H1 (cell line): ENCODE data around the gene ZBTB38. TPM values are rescaled to one million over a fixed set of nuclear protein-coding genes. Genes with fewer than 3 reads are reported as not detected.

Experiments
- CTCF ChIA-PET: fragments of 300-600 bp; sonication (Branson Sonifier 250); formaldehyde crosslinking; loops from one replicate; lab custom pipeline; 2021; ENCODE audit not compliant: partially characterized antibody; lab: Charles Lee
- POLR2A ChIA-PET: fragments of 300-600 bp; sonication (Branson Sonifier 250); formaldehyde crosslinking; loops from one replicate; lab custom pipeline; 2021; ENCODE audit warnings: inconsistent platforms; ENCODE audit not compliant: partially characterized antibody; lab: Charles Lee
- DNase-seq, 2 experiments: peaks; one replicate each; pipeline versions ENCODE4 v3.0.0 to v3.0.0-alpha.2; 2010 to 2022; ENCODE audit warnings: low spot score in 2 of 2, low read depth in 1 of 2, mixed read lengths in 1 of 2
- FAIRE-seq: peaks from 2 replicates; lab custom pipeline; 2011; peaks lifted over from hg19 to GRCh38; lab: Jason Lieb, UNC
- H2AFZ ChIP-seq: 2 replicates; pipeline ENCODE4 v1.8.1; 2012; ENCODE audit warnings: low read length, inconsistent platforms
- H2AK5ac ChIP-seq: 2 replicates; pipeline ENCODE4 v1.6.1; 2013; ENCODE audit warnings: low read depth, low read length
- H2BK120ac ChIP-seq: replicated peaks from 2 replicates; pipeline ENCODE3; 2013; ENCODE audit warnings: low read depth, low read length, inconsistent platforms
- H2BK12ac ChIP-seq: 2 replicates; pipeline ENCODE4 v1.6.1; 2013; ENCODE audit warnings: low read depth, low read length
- H2BK15ac ChIP-seq: 2 replicates; pipeline ENCODE4 v1.6.1; 2013; ENCODE audit warnings: low read length
- H2BK20ac ChIP-seq: 2 replicates; pipeline ENCODE4 v1.6.1; 2013; ENCODE audit warnings: low read length
- H2BK5ac ChIP-seq: 2 replicates; pipeline ENCODE4 v1.6.1; 2013; ENCODE audit warnings: low read depth, low read length
- H3K14ac ChIP-seq: 2 replicates; pipeline ENCODE4 v1.6.1; 2013; ENCODE audit warnings: inconsistent platforms; ENCODE audit not compliant: insufficient read length
- H3K18ac ChIP-seq: 2 replicates; pipeline ENCODE4 v1.6.1; 2013; ENCODE audit warnings: low read length; ENCODE audit errors: extremely low read depth
- H3K23ac ChIP-seq: 2 replicates; pipeline ENCODE4 v1.6.1; 2013; ENCODE audit warnings: inconsistent platforms; ENCODE audit not compliant: insufficient read length
- H3K23me2 ChIP-seq: 2 replicates; pipeline ENCODE4 v1.6.1; 2013; ENCODE audit warnings: low read depth, low read length
- H3K27ac ChIP-seq: 2 replicates; pipeline ENCODE4 v1.6.1; 2011; ENCODE audit warnings: low read depth, low read length, inconsistent platforms
- H3K27me3 ChIP-seq, 4 experiments: replicated peaks in 1 of 4; 1 replicate in 1 of 4; 2 replicates in 3 of 4; pipeline versions ENCODE4 v1.6.1 to v1.8.1; 2011 to 2013; ENCODE audit warnings: low read length in 3 of 4, mild to moderate bottlenecking in 3 of 4, inconsistent platforms in 2 of 4, mixed read lengths in 2 of 4, moderate library complexity in 1 of 4; ENCODE audit not compliant: control insufficient read depth in 3 of 4, insufficient read depth in 3 of 4; ENCODE audit errors: extremely low read depth in 1 of 4
- H3K36me3 ChIP-seq, 4 experiments: 2 replicates each; pipeline versions ENCODE4 v1.6.1 to v1.8.1; 2011 to 2013; ENCODE audit warnings: mild to moderate bottlenecking in 4 of 4, low read length in 3 of 4, moderate library complexity in 2 of 4, control low read depth in 1 of 4, inconsistent platforms in 1 of 4; ENCODE audit not compliant: insufficient read depth in 4 of 4, control insufficient read depth in 2 of 4
- H3K4ac ChIP-seq: replicated peaks from 2 replicates; pipeline ENCODE3; 2013; ENCODE audit warnings: low read length, low read depth, mixed read lengths, inconsistent platforms; ENCODE audit not compliant: insufficient read length
- H3K4me1 ChIP-seq, 4 experiments: replicated peaks in 1 of 4; 1 replicate in 1 of 4; 2 replicates in 3 of 4; pipeline versions ENCODE4 v1.6.1 to v1.8.1; 2011 to 2013; ENCODE audit warnings: low read length in 3 of 4, inconsistent platforms in 2 of 4, mixed read lengths in 1 of 4; ENCODE audit not compliant: insufficient read depth in 4 of 4, control insufficient read depth in 3 of 4
- H3K4me2 ChIP-seq, 2 experiments: 2 replicates each; pipeline versions ENCODE4 v1.6.1 to v1.8.1; 2011 to 2013; ENCODE audit warnings: low read depth in 2 of 2, low read length in 2 of 2, control low read depth in 1 of 2, inconsistent platforms in 1 of 2, mild to moderate bottlenecking in 1 of 2; ENCODE audit not compliant: insufficient read depth in 1 of 2
- H3K4me3 ChIP-seq, 4 experiments: fragments of 200-600, 300-600 bp in 1 of 4; sonication (generic), shearing (Covaris generic), sonication (Bioruptor Twin) in 1 of 4; 2 replicates each; pipeline versions ENCODE4 v1.5.1 to v1.8.1; 2011 to 2016; ENCODE audit warnings: low read length in 4 of 4, low read depth in 3 of 4, control low read depth in 2 of 4, inconsistent platforms in 2 of 4, mild to moderate bottlenecking in 2 of 4, mixed read lengths in 1 of 4, moderate library complexity in 1 of 4; ENCODE audit not compliant: insufficient read depth in 2 of 4; ENCODE audit errors: extremely low read depth in 1 of 4
- H3K56ac ChIP-seq: replicated peaks from 2 replicates; pipeline ENCODE3; 2013; ENCODE audit warnings: low read depth, mild to moderate bottlenecking, mixed read lengths, low read length, inconsistent platforms; ENCODE audit not compliant: insufficient read length
- H3K79me1 ChIP-seq: 2 replicates; pipeline ENCODE4 v1.6.1; 2013; ENCODE audit warnings: low read depth, low read length, control low read depth
- H3K79me2 ChIP-seq, 2 experiments: 2 replicates each; pipeline versions ENCODE4 v1.6.1 to v1.8.1; 2012 to 2013; ENCODE audit warnings: low read length in 2 of 2, mild to moderate bottlenecking in 2 of 2, inconsistent platforms in 1 of 2; ENCODE audit not compliant: insufficient read depth in 2 of 2, control insufficient read depth in 1 of 2
- H3K9ac ChIP-seq, 4 experiments: replicated peaks in 1 of 4; 1 replicate in 1 of 4; 2 replicates in 3 of 4; pipeline versions ENCODE4 v1.6.1 to v1.8.1; 2011 to 2013; ENCODE audit warnings: low read depth in 3 of 4, low read length in 3 of 4, control low read depth in 2 of 4, mild to moderate bottlenecking in 2 of 4, moderate library complexity in 2 of 4, inconsistent platforms in 1 of 4; ENCODE audit errors: extremely low read depth in 1 of 4
- H3K9me3 ChIP-seq, 2 experiments: 2 replicates each; pipeline versions ENCODE4 v1.6.1 to v1.8.1; 2012 to 2013; ENCODE audit warnings: mild to moderate bottlenecking in 2 of 2, moderate library complexity in 2 of 2, control low read depth in 1 of 2, inconsistent platforms in 1 of 2, low read depth in 1 of 2, low read length in 1 of 2, mixed read lengths in 1 of 2; ENCODE audit not compliant: insufficient read depth in 2 of 2
- H4K20me1 ChIP-seq, 2 experiments: replicated peaks in 1 of 2; 2 replicates each; pipeline versions ENCODE3 to v1.8.1; 2011 to 2013; ENCODE audit warnings: inconsistent platforms in 2 of 2, low read length in 2 of 2, mild to moderate bottlenecking in 1 of 2; ENCODE audit not compliant: insufficient read depth in 2 of 2, control insufficient read depth in 1 of 2
- H4K5ac ChIP-seq: 2 replicates; pipeline ENCODE4 v1.6.1; 2013; ENCODE audit warnings: low read length, low read depth, mixed read lengths, inconsistent platforms; ENCODE audit not compliant: insufficient read length
- H4K8ac ChIP-seq: 2 replicates; pipeline ENCODE4 v1.8.0; 2013; ENCODE audit warnings: mild to moderate bottlenecking, moderate library complexity, low read length, inconsistent platforms; ENCODE audit not compliant: insufficient read depth; ENCODE audit errors: extremely low read depth
- H4K91ac ChIP-seq: replicated peaks from 2 replicates; pipeline ENCODE3; 2013; ENCODE audit warnings: low read length, mixed read lengths, inconsistent platforms; ENCODE audit not compliant: insufficient read length
- WGBS, 2 experiments: shearing (Covaris generic) in 1 of 2; methylation state at CpG; one replicate each; pipeline versions ENCODE4 v1.1.6 to v1.1.7; 2013 to 2015; ENCODE audit warnings: low lambda C conversion rate in 2 of 2, mixed read lengths in 2 of 2, inconsistent platforms in 1 of 2, low coverage in 1 of 2, missing lambda C conversion rate in 1 of 2; ENCODE audit not compliant: insufficient replicate concordance in 2 of 2, insufficient coverage in 1 of 2, insufficient read length in 1 of 2; ENCODE audit errors: extremely low coverage in 1 of 2, missing lambda C conversion rate in 1 of 2; 5-methylcytosine and 5-hydroxymethylcytosine counted together
- polyA plus RNA-seq, 7 experiments: library from polyadenylated mRNA; depleted of rRNA in 3 of 7; stranded (reverse) in 5 of 7; unstranded in 2 of 7; fragments of >200 nt in 5 of 7; fragments of 200-250 nt in 2 of 7; gene quantifications; 1 replicate in 5 of 7; 2 replicates in 1 of 7; 4 replicates in 1 of 7; pipeline versions ENCODE4 v1.2.1 to v1.2.3, GENCODE V29; 2011 to 2013; ENCODE audit warnings: missing spikeins in 2 of 7, mixed read lengths in 2 of 7
- total RNA-seq: library from RNA; stranded (reverse); fragmentation: NEBNext Ultra II Directional; extraction: Animal tissue kit (Norgen Biotek cat#: 25700); gene quantifications from 2 replicates; pipeline ENCODE4 v1.2.1, GENCODE V29; 2021

The ZBTB38 gene
- total and polyA plus RNA-seq, 2 of the 8 experiments (the other 6 are each of a cell fraction or from before 2014, with no cell fraction given), result 4.4 to 10.5 TPM

DNA sequence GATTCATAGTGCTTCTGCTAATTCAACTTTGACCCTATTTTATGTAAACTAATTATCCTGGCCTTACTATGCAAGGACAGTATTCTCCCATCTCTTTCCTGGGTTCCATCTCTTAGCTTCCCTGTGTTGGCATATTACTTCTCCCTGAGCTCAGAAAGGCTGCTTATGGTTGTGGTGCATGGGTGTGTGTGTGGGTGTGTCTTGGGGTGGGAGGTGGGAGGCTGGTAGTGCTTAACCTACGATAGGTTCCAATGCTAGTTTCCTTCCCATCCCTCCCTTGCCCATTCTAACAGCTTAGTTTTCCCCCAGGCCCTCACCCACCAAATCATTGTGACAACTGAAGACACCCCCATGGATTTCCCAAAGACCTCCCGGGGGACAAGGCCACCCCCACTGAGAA, 22.8 kb upstream of the ZBTB38 start:
- Histone ChIP-seq H2AK5ac (no peak overlapping the region), H2AFZ (no peak overlapping the region), H4K91ac (no peak overlapping the region), H3K79me2 (no peaks in the 10 kb centered on the region), H3K56ac (no peak overlapping the region), H2BK15ac (no peak overlapping the region), H3K79me1 (no peaks in the 10 kb centered on the region), H3K36me3 (no peaks in the 10 kb centered on the region), H3K23ac (no peak overlapping the region), H4K5ac (no peak overlapping the region), H3K4me1 (no peaks in the 10 kb centered on the region), H3K4me2 (no peak overlapping the region), H3K9me3 (no peaks in the 10 kb centered on the region), H3K18ac (no peak overlapping the region), H2BK20ac (no peak overlapping the region), H4K20me1 (no peaks in the 10 kb centered on the region), H3K4ac (no peak overlapping the region), H3K4me3 (no peak overlapping the region), H3K14ac (no peak overlapping the region), H4K8ac (no peak overlapping the region), H2BK5ac (no peak overlapping the region), H3K27me3 (no peaks in the 10 kb centered on the region), H2BK120ac (no peak overlapping the region), H3K9ac (no peak overlapping the region), H3K23me2 (no peaks in the 10 kb centered on the region), H3K27ac (no peak overlapping the region), H2BK12ac (no peak overlapping the region)
- FAIRE-seq, result no peak
- WGBS, 2 experiments, result 97% methylated on average over 2 of the region's 2 CpGs; no CpG with 5 or more reads in 1 of the 2 experiments
- DNase-seq, result no peak
- ChIA-PET CTCF (interaction anchor here (0.7 to 5.9 kb wide), 13 partner anchors 8 to 111 kb away, joined by 3 to 42 read pairs (median 4); no protein-coding TSS in a partner anchor), POLR2A (interaction anchor here (1.4 kb wide), 1 partner anchor 9 kb away, joined by 4 read pairs; no protein-coding TSS in a partner anchor)
